ENCODE results near the gene NRDC.
A peak's percentile ranks its signal among the peaks of the same experiment; 100 is the strongest.

DNA sequence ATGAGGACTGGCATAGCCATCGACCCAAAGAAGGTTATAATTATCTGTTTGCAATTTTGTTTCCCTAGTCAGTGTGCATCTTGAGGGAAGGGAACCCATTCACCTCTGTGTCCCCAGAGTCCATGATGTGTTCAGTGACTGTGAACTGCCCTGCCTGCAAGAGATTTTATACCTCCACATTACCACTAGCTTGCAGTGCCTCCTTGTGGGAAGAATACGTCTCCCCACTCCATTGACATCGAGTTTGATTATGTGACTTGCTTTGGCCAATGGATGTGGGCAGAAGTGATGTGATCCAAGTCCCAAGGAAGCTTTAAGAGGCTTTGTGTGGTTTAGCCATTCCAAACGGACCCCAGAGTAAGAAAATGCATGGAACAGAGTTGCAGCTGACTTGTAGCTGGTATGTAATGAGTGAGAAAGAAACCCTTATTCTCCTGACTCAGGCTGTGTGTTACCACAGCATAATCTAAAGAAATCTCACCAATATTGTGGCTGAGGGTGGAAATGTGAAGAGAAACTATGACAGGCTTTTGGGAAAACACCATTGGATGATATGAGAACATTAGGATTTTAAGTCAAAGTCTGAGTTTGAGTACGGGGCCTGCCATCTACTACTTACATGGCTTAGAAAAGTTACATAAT, 47.8 kb upstream of the NRDC start:
- TF ChIP-seq, protein P1, sequence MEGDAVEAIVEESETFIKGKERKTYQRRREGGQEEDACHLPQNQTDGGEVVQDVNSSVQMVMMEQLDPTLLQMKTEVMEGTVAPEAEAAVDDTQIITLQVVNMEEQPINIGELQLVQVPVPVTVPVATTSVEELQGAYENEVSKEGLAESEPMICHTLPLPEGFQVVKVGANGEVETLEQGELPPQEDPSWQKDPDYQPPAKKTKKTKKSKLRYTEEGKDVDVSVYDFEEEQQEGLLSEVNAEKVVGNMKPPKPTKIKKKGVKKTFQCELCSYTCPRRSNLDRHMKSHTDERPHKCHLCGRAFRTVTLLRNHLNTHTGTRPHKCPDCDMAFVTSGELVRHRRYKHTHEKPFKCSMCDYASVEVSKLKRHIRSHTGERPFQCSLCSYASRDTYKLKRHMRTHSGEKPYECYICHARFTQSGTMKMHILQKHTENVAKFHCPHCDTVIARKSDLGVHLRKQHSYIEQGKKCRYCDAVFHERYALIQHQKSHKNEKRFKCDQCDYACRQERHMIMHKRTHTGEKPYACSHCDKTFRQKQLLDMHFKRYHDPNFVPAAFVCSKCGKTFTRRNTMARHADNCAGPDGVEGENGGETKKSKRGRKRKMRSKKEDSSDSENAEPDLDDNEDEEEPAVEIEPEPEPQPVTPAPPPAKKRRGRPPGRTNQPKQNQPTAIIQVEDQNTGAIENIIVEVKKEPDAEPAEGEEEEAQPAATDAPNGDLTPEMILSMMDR (conservative IDR thresholded peaks at IDR 0.05): peak; percentile 30
- TF ChIP-seq ZFX (IDR thresholded peaks at IDR 0.05): no peak
